Activated CD4-positive, alpha-beta T cell treated with anti-CD3 and anti-CD28 coated beads for 36 hours (primary cell): ENCODE measurements around the gene IGSF21. TPM values are rescaled to one million over a fixed set of nuclear protein-coding genes. Genes with fewer than 3 reads are reported as not detected.

ENCODE experiments used
- ATAC-seq: fragments of 200-7000 bp; cut with Tn5 transposase; one replicate; pipeline ENCODE4 v1.10.0; 2021; ENCODE audit warnings: mild to moderate bottlenecking, moderate library complexity
- CTCF ChIA-PET: fragments of 350-600 bp; sonication (Branson Sonifier 250); formaldehyde crosslinking; loops from one replicate; lab custom pipeline; 2021; ENCODE audit warnings: antibody characterized with exemption; lab: Charles Lee
- POLR2A ChIA-PET: fragments of 350-600 bp; sonication (Branson Sonifier 250); formaldehyde crosslinking; loops from one replicate; lab custom pipeline; 2021; ENCODE audit warnings: antibody characterized with exemption, inconsistent platforms; lab: Charles Lee
- DNase-seq: peaks from one replicate; pipeline ENCODE4 v3.0.0-alpha.2; 2020
- H3K27ac Mint-ChIP-seq: one replicate; pipeline ENCODE4 v1.8.0; 2021; ENCODE audit warnings: mixed read lengths
- H3K27me3 Mint-ChIP-seq: one replicate; pipeline ENCODE4 v1.8.0; 2021; ENCODE audit warnings: mixed read lengths
- H3K36me3 Mint-ChIP-seq: one replicate; pipeline ENCODE4 v1.8.0; 2021; ENCODE audit warnings: low read depth, mixed read lengths
- H3K4me1 Mint-ChIP-seq: one replicate; pipeline ENCODE4 v1.8.0; 2021; ENCODE audit warnings: mixed read lengths
- H3K4me3 Mint-ChIP-seq: one replicate; pipeline ENCODE4 v1.8.0; 2021; ENCODE audit warnings: mild to moderate bottlenecking, moderate library complexity, mixed read lengths
- H3K9me3 Mint-ChIP-seq: one replicate; pipeline ENCODE4 v1.8.0; 2021; ENCODE audit warnings: low read depth, mixed read lengths
- intact Hi-C, 2 experiments: fragments of 100-400 bp; cut with DNase I in 1 of 2; cut with micrococcal nuclease in 1 of 2; formaldehyde crosslinking; loops; one replicate each; pipeline versions ENCODE4 v1.14.2 to v1.15.1; 2022 to 2024; cut with DNase I, micrococcal nuclease
- total RNA-seq, 2 experiments: library from RNA; stranded (reverse); gene quantifications; one replicate each; pipeline ENCODE4 v1.2.3, GENCODE V29; 2021

IGSF21 gene
- total RNA-seq, 2 experiments from 2014 or later, result not detected

DNA sequence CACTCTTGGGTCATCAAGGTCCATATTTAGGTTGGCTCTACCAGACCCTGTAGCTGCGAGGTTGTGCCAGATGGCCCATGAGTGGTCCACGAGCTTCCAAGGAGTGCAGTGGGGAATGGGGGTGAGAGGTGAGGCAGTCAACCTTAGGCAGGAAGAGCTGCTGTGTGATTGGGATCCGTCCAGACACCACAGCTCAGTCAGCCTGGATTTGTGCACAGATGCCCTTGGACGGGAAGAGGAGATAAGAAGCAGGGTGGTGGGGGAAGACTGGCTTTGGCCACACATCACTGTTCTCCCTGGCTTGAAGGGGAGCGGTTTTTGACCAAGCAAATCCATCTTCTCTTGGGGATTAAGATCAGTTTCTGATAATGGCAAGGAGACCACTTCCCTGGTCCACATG, 130.6 kb downstream of the IGSF21 start:
- ATAC-seq (no peak), DNase-seq (no peak)
- intact Hi-C loops, result no loop called here
- CTCF ChIA-PET, result no interaction called here
- no peaks in the 10 kb centered on the region for H3K4me1 Mint-ChIP-seq
- H3K27ac Mint-ChIP-seq, result no peak overlapping the region
- POLR2A ChIA-PET, result no interaction called here
- peaks cover 3% of the 10 kb centered on the region for H3K9me3 Mint-ChIP-seq
- no peaks in the 10 kb centered on the region for H3K36me3 Mint-ChIP-seq
- no peak overlapping the region for H3K4me3 Mint-ChIP-seq
- peaks cover 18% of the 10 kb centered on the region for H3K27me3 Mint-ChIP-seq

DNA sequence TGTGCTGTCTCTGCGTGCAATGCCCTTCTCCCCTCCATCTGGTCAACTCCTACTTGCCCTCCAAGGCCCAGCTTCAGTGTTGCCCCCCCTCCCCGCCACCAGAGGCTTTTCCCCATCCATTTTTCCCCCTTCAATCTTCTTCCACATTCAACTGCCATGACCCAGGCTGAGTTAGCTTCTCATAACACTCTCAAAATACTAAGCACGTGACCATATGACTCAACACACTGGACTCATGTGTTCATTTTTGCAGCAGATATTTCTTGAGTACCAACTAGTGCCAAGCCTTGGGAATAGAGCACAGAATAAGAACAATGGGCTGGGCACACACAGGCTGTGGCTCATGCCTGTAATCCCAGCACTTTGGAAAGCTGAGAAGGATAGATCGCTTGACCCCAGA, 132.1 kb downstream of the IGSF21 start:
- ChIA-PET POLR2A (no interaction called here), CTCF (no interaction called here)
- Mint-ChIP-seq H3K27me3 (peaks cover 21% of the 10 kb centered on the region), H3K9me3 (peaks cover 3% of the 10 kb centered on the region), H3K4me3 (no peak overlapping the region), H3K27ac (no peak overlapping the region), H3K4me1 (no peaks in the 10 kb centered on the region), H3K36me3 (no peaks in the 10 kb centered on the region)
- no peak for ATAC-seq
- no peak for DNase-seq
- intact Hi-C loops, result no loop called here

DNA sequence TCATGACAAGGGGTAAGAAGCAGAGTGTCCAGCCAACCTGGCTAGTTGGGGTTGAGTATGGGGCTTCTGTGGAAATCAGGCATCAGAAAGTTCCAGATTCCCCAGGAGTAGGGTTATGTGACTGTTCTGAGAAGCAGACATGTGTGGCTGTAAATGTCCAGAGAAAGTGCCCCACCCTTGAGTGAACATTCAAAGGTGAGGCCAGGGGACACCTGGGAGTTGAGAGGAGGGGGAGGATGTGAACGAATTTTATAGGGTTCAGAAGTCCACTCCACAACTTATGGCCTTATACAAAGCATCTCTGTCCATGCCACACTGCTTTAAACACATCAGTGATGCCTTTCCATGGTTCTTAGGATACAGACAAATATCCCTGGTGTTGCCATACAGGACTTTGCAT, 133.3 kb downstream of the IGSF21 start:
- Mint-ChIP-seq H3K36me3 (no peaks in the 10 kb centered on the region), H3K27me3 (peaks cover 16% of the 10 kb centered on the region), H3K4me3 (no peak overlapping the region), H3K4me1 (no peaks in the 10 kb centered on the region), H3K9me3 (peaks cover 3% of the 10 kb centered on the region), H3K27ac (no peak overlapping the region)
- ChIA-PET CTCF (interaction anchor here (0.9 kb wide), 1 partner anchor 62 kb away, joined by 3 read pairs; no protein-coding TSS in a partner anchor), POLR2A (no interaction called here)
- intact Hi-C loops, result no loop called here
- ATAC-seq (no peak), DNase-seq (no peak)

DNA sequence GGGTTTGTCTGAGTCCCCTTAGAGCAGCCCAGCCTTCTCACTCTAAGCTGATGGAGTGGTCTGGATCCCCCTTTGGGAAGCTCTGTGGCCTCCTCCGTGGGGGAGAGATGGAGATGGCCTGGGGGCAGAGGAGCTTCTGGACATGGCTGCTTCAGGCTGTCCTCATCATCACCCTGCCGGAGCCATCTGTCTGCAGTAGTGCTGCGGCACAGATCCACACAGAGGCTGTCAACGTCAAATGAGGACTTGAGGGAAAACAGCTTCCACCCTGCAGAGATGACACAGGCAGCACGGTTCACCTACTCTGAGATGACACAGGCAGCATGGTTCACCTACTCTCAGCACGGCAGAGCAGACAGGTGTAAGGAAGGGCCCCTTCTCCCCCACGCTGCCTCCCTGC, 134.3 kb downstream of the IGSF21 start:
- ATAC-seq, result no peak
- no peaks in the 10 kb centered on the region for H3K4me1 Mint-ChIP-seq
- intact Hi-C loops, result no loop called here
- H3K27ac Mint-ChIP-seq, result no peak overlapping the region
- CTCF ChIA-PET, result no interaction called here
- POLR2A ChIA-PET, result no interaction called here
- H3K36me3 Mint-ChIP-seq, result no peaks in the 10 kb centered on the region
- H3K9me3 Mint-ChIP-seq, result no peaks in the 10 kb centered on the region
- peaks cover 18% of the 10 kb centered on the region for H3K27me3 Mint-ChIP-seq
- no peak overlapping the region for H3K4me3 Mint-ChIP-seq
- DNase-seq, result no peak

DNA sequence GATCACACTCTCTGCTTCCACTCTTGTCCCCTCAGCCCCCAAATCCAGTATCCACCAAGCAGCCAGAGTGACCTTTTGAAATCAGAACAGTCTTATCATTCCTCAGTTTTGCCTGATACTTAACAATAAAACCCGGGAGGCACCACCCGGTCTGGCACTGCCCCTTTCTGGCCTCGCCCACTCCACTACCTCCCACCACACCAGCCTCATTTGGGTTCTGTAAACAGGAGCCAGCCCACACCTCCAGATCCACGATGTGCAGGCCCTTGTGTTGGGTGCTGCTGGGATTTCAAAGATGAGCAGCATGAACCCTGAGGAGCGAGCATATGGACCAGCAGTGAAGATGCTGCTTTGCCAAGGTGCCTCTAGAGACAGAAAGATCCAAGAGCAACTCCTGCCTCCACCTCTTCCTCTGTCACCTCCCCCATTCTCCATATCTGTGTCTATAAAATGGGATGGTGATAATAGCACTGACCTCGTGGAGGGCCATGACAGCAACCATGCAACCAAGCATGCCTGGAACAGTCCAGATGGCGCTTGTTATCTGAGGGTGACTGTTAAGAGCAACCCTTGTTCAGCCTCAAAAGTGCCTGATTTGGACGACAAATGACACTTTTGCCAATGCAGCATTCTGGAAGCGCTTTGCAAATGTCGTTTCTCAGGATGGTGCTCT, 136.0 kb downstream of the IGSF21 start:
- Mint-ChIP-seq H3K4me1 (no peaks in the 10 kb centered on the region), H3K27ac (no peak overlapping the region), H3K4me3 (no peak overlapping the region), H3K27me3 (peaks cover 14% of the 10 kb centered on the region), H3K36me3 (no peaks in the 10 kb centered on the region), H3K9me3 (no peaks in the 10 kb centered on the region)
- DNase-seq (no peak), ATAC-seq (no peak)
- intact Hi-C loops, result no loop called here
- CTCF ChIA-PET, result no interaction called here
- POLR2A ChIA-PET, result no interaction called here

DNA sequence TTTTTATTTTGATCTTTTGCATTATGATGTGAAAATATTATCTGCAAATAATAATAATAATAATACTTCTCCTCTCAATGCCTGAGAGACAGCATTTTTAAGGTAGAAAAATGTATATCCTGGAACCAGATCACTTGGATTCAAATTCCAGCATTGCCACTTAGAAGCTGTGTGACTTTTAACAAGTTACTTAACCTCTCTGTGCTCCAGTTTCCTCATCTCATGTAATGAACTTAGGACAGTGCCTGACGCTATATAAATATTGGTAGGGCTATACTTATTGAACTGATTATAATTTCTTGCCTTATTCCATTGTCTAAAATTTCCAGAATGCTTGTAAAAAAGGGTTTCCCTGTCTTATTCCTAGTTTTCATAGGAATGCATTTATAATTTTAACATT, 137.2 kb downstream of the IGSF21 start:
- Mint-ChIP-seq H3K27me3 (peaks cover 9% of the 10 kb centered on the region), H3K4me3 (no peak overlapping the region), H3K9me3 (no peaks in the 10 kb centered on the region), H3K4me1 (no peaks in the 10 kb centered on the region), H3K36me3 (no peaks in the 10 kb centered on the region), H3K27ac (no peak overlapping the region)
- CTCF ChIA-PET, result no interaction called here
- intact Hi-C loops, result no loop called here
- DNase-seq (no peak), ATAC-seq (no peak)
- POLR2A ChIA-PET, result no interaction called here

DNA sequence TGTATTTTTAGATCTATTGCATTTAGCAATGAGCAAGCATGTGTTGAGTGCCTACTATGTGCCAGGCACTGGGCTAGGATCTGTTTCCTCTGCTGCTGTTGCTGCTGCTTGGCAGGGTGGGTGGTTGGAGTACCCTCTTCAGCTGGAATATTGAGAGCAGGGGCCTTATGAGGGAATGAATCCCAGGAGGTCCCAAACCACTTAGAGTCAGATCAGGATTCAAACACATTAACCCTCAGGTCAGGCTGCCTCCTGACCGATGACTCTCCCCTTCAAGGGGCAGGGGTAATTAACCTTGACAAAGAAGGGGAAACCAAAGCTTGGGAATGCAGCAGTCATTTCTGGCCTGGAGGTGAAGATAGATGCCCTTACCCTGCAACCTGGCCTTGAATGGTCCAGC, 138.0 kb downstream of the IGSF21 start:
- H3K36me3 Mint-ChIP-seq, result no peaks in the 10 kb centered on the region
- no peaks in the 10 kb centered on the region for H3K4me1 Mint-ChIP-seq
- H3K4me3 Mint-ChIP-seq, result no peak overlapping the region
- ATAC-seq, result no peak
- DNase-seq, result no peak
- intact Hi-C loops, result no loop called here
- no peak overlapping the region for H3K27ac Mint-ChIP-seq
- peaks cover under 1% of the 10 kb centered on the region for H3K9me3 Mint-ChIP-seq
- POLR2A ChIA-PET, result no interaction called here
- peaks cover 6% of the 10 kb centered on the region for H3K27me3 Mint-ChIP-seq
- CTCF ChIA-PET, result no interaction called here

DNA sequence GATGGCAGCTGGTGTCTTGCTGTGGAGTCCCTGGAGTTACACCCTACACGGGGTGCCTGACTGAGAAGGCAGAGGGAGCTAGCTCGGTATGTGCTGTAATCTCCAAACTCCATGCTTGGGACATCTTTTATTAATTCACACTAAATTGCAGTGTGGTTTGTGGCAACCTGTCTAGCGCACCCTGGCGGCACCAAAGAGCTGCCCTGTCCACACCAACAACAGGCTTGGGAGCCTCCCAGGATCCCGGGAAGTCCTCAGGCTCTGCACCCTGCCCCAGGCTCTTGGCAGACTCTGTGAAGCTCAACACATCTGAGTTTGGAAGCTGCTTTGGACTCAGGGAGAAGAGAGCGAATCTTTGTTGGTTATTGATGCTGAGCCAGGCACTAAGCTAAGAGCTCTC, 138.9 kb downstream of the IGSF21 start:
- no peaks in the 10 kb centered on the region for H3K36me3 Mint-ChIP-seq
- no peak overlapping the region for H3K4me3 Mint-ChIP-seq
- intact Hi-C loops, result no loop called here
- H3K4me1 Mint-ChIP-seq, result no peaks in the 10 kb centered on the region
- H3K9me3 Mint-ChIP-seq, result peaks cover 9% of the 10 kb centered on the region
- H3K27me3 Mint-ChIP-seq, result peaks cover 6% of the 10 kb centered on the region
- ATAC-seq, result no peak
- ChIA-PET POLR2A (no interaction called here), CTCF (interaction anchor here (0.8 kb wide), 1 partner anchor 12 kb away, joined by 5 read pairs; no protein-coding TSS in a partner anchor)
- H3K27ac Mint-ChIP-seq, result no peak overlapping the region
- no peak for DNase-seq

DNA sequence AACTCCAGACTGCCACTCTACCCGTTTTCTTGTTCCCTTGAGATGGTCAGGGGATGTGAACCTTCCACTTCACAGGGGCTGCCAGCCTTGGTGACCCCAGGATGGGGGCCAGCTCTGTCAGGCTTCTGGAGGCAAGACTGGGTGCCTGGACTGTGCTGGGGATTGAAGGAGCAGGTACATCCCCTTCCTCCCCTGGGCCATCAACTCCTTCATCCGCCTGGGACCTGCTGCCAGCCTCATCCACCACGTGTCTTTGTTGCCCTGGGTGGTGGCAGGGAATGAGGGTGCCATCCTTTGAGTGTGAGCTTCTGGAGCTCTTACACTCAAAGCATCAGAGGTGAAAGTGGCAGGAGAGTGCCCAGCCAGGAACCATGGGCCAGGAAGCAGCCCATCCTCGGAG, 139.6 kb downstream of the IGSF21 start:
- Mint-ChIP-seq H3K27ac (no peak overlapping the region), H3K36me3 (no peaks in the 10 kb centered on the region), H3K27me3 (peaks cover 6% of the 10 kb centered on the region), H3K4me3 (no peak overlapping the region), H3K9me3 (peaks cover 10% of the 10 kb centered on the region), H3K4me1 (no peaks in the 10 kb centered on the region)
- DNase-seq, result no peak
- intact Hi-C loops, result no loop called here
- ChIA-PET CTCF (no interaction called here), POLR2A (no interaction called here)
- ATAC-seq, result no peak

DNA sequence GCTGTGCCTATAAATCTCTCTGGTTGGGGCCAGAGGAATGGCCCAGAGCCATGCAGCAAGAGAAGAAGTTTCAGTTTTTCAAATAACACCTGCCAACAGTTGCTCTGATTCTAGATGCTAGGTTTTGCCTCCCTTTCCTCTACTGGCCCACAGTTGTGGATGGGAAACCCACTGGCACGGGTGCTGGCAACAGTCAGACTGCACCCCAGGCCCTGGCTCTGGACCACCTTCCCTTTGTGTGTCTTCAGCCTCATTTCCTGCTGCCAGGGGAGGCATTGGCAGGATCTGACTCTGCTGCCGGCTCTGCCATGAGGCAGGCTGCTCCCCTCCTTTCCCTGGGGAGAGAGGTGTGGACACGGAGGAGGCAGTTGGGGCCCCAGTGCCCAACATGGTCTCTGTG, 142.0 kb downstream of the IGSF21 start:
- intact Hi-C loops, result no loop called here
- ChIA-PET CTCF (no interaction called here), POLR2A (no interaction called here)
- Mint-ChIP-seq H3K36me3 (no peaks in the 10 kb centered on the region), H3K4me3 (no peak overlapping the region), H3K27me3 (peaks cover 3% of the 10 kb centered on the region), H3K27ac (no peak overlapping the region), H3K9me3 (peaks cover 10% of the 10 kb centered on the region), H3K4me1 (no peaks in the 10 kb centered on the region)
- ATAC-seq (no peak), DNase-seq (no peak)

DNA sequence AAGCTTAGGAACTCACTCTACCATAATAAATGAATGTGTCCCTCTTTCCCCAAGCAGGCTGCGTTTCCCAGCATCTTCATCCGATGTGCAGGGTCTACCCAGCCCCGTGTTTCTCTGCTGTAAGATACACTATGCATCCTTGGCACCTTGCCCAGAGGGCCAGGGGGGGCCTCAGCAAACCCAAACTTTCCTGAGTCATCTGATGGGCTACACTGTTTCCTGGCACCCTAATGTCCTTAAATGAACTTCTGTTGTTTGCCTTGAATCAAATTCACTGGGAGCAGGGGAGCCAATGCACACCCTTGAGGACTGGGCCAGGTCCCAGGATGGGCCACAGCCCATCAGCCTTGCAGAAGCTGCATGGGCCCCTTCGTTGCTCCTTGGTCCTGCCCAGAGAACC, 145.5 kb downstream of the IGSF21 start:
- H3K9me3 Mint-ChIP-seq, result peaks cover 10% of the 10 kb centered on the region
- intact Hi-C loops, result no loop called here
- DNase-seq (no peak), ATAC-seq (no peak)
- peaks cover 9% of the 10 kb centered on the region for H3K27me3 Mint-ChIP-seq
- H3K4me3 Mint-ChIP-seq, result no peak overlapping the region
- no peaks in the 10 kb centered on the region for H3K36me3 Mint-ChIP-seq
- CTCF ChIA-PET, result interaction anchor here (0.6 kb wide), 2 partner anchors 26 to 963 kb away, joined by 3 read pairs; no protein-coding TSS in a partner anchor
- no peak overlapping the region for H3K27ac Mint-ChIP-seq
- no peaks in the 10 kb centered on the region for H3K4me1 Mint-ChIP-seq
- POLR2A ChIA-PET, result no interaction called here

DNA sequence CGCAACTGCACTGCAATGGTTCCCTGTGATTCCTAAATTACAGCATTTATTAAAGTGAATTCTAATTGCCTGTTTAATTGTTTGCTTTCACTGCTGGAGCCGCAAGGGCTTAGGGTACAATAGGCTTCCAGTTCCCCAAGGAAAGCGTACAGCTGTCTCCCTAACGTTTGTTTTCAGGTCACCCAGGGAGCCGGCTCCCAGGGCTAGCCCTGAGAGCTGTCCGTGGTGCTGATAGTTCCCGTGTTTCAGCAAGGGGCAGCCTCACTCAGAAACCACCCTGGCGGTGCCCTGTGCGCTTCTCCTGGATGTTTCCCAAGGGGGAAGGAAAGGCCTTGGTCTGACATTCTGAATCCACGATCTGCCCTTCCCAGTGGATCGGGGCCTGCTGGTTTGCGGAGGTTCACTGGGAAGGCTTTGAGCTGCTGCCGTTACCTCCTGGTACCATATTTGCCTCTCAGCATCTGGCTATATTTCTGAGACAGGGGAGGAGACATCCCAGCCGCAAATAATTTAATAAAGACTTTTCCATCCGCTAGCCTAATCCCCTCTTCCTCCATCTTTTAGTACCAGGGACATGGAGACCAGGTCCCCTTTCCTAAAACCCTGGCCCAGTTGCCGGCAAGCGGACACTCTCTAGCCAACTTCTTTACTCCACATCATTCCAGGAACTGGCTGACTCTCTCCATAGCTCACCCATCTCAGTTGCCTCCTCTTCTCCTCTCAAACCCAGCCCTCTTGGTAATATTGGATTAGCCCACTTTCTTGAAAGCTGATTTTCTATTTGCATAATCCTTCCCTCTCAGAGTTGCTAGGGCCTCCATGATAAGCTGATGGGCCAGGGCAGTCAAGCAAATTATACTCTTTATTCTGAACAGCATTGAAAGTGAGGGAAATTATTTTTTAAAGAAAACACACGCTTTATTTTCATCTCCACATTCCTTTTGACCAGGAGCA, 149.0 kb downstream of the IGSF21 start:
- POLR2A ChIA-PET, result no interaction called here

More for the DNA sequence above, 149.0 kb downstream of the IGSF21 start:
- Mint-ChIP-seq H3K4me3 (no peak overlapping the region), H3K27me3 (peaks cover 21% of the 10 kb centered on the region), H3K36me3 (no peaks in the 10 kb centered on the region), H3K9me3 (peaks cover under 1% of the 10 kb centered on the region), H3K27ac (no peak overlapping the region), H3K4me1 (no peaks in the 10 kb centered on the region)
- DNase-seq (peak; percentile 58), ATAC-seq (no peak)
- CTCF ChIA-PET, result no interaction called here
- intact Hi-C loops, result no loop called here
